HG02588 (cell line): Measurements from ENCODE around the gene TMPRSS11B.
A peak's percentile ranks its signal among the peaks of the same experiment; 100 is the strongest.
"Not testable (repeated sequence)": the region's sequence is repeated elsewhere in the genome, so short reads cannot be mapped to it uniquely, and the experiment has no call there.

Experiments
- ATAC-seq: cut with Tn5 transposase; IDR thresholded peaks from one replicate; pipeline ENCODE4 v1.9.1; 2021; ENCODE audit warnings: mild to moderate bottlenecking, moderate library complexity; ENCODE audit not compliant: unreplicated experiment

The TMPRSS11B gene, protein sequence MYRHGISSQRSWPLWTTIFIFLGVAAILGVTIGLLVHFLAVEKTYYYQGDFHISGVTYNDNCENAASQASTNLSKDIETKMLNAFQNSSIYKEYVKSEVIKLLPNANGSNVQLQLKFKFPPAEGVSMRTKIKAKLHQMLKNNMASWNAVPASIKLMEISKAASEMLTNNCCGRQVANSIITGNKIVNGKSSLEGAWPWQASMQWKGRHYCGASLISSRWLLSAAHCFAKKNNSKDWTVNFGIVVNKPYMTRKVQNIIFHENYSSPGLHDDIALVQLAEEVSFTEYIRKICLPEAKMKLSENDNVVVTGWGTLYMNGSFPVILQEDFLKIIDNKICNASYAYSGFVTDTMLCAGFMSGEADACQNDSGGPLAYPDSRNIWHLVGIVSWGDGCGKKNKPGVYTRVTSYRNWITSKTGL

DNA sequence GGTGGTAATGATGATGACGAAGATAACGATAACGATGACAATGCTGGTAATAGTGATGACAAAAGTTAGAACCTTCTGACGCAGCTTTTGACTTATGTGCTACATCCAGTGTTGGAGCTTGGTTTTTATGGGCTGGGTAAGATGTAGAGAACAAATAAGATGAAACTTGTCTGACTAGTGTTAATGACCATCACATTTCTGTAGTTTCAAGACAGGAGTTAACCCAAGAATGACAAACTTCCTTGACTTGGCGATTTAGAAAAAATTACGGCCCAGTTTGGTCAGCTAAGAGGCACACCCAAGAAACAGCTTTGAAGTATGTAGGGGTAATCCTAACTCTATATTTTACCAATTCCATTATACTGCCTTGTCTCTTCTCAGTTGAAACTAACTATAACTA, at the start of gene TMPRSS11B:
TMPRSS11B (minus strand) TSS at position 101 of the 400 bp plus-strand sequence. CDS start 136 bp downstream, outside the sequence.
- no peak for ATAC-seq

GRCh38 chr4:68291256-68291655, 45.8 kb upstream of the TMPRSS11B start:
- ATAC-seq = no peak

GRCh38 chr4:68288393-68288740, 42.9 kb upstream of the TMPRSS11B start:
- ATAC-seq = no peak

GRCh38 chr4:68287704-68288392, 42.4 kb upstream of the TMPRSS11B start:
- ATAC-seq = no peak

DNA sequence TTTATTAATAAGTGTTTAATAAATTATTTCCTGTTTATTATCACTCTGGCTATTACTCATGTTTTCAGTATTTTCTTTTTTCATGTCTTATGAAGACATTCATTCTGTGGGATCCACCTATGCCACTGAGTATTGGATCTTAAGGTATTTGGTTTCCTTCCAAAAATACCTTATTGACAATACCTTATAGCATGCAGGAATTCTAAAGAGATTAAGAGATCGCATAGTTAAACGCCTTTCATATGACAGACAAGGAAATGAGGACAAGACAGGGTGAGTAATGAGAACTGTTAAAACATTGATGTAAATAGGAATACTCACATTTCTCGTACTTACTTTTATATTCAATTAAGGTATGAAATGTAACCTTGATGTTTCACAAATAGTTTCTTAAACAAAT, 38.2 kb upstream of the TMPRSS11B start:
- ATAC-seq = no peak

DNA sequence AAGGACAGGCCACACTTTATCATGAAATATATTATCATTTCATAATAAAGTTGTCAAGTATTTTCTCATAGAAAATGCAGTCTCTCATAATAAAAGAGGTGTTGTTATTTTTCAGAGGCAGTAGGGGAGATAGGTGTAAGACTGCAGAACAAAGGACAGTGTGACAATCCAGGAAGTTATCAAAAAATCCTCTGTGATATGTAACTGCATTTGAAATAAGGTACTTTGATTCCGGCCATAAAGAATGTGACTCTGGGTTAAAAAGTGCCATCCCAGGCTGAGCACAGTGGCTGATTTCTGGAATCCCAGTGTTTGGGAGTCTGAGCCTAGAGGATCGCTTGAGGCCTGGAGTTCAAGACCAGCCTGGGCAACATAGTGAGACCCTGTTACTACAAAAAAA, 37.6 kb upstream of the TMPRSS11B start:
- ATAC-seq = no peak

- not testable (repeated sequence) for ATAC-seq
These were observed 36.6 kb upstream of the TMPRSS11B start for GRCh38 chr4:68281796-68282740.

- ATAC-seq = no peak
These were observed 32.5 kb upstream of the TMPRSS11B start for GRCh38 chr4:68278029-68278428.

DNA sequence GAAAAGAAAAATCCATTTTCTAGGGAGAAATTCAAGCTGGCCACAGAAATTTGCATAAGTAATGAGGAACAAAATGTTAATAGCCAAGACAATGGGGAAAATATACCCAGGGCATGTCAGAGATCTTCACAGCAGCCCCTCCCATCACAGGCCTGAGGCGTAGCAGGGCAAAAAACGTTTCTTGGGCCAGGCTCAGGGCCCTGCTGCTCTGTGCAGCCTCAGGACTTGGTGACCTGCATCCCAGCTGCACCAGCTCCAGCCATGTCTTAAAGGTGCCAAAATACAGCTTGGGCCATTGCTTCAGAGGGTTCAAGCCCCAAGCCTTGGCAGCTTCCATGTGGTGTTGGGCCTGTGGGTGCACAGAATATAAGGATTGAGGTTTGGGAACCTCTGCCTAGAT, 32.1 kb upstream of the TMPRSS11B start:
- ATAC-seq = no peak

- peak; percentile 64 for ATAC-seq
These were observed 27.4 kb upstream of the TMPRSS11B start for GRCh38 chr4:68272860-68273259.

DNA sequence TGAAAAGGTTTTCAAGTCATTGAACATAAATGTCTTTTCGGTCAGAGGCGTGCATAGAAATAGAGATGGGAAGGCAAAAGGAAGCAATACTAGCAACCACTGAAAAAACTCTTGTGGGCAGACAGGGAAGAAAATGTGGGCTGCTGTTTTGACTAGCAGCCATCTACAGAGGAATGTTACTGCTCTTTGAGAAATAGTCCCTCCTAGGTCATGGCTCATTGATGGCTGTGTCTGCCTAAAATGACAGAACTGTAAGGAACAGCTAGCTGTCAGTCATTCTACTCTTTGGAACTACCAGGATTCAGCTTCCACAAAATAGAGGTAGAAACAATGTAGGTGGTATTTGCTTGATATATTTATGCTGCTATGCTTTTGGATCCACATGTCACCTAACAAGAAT, 26.9 kb upstream of the TMPRSS11B start:
- ATAC-seq = peak; percentile 68

DNA sequence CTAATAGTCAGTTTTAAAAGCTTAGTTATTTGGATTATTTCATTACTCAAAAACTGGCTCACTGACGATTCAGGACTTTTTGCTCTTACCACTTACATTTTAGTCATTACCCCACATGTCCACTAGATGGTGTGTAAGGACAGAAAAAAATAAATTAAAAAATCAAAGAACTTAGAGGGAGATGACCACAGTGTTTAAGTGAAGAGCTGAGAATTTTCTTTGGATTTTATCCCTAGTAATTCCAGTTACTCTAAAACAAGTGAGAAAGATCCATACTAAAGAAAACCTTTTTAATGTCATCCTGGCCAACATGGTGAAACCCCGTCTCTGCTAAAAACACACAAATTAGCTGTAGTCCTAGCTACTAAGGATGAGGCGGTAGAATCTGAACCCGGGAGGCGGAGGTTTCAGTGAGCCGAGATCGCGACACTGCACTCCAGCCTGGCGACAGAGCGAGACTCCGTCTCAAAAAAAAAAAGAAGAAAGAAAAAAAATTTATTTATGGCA, 26.4 kb upstream of the TMPRSS11B start:
- ATAC-seq = peak; percentile 49

GRCh38 chr4:68267433-68267944, 22.0 kb upstream of the TMPRSS11B start:
- no peak for ATAC-seq

GRCh38 chr4:68264875-68265565, 19.5 kb upstream of the TMPRSS11B start:
- ATAC-seq = no peak

DNA sequence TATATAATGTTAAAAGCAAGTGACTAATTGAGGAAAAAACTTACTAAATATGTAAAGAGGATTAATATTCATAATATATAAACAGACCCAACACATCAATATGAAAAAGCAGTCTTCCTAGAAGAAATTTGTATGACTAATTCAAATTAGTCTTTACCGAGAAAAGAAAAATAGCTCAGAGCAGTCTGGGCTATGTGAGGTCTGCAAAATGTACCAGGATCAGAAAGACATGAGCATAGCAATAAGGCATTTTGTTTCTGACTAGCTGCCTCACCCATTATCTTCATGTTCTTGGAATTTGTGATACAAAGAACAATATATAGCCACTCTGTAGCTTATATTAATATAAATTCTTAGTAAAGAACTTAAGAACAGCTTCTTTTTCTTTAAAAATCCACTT, 13.7 kb upstream of the TMPRSS11B start:
- ATAC-seq = no peak

DNA sequence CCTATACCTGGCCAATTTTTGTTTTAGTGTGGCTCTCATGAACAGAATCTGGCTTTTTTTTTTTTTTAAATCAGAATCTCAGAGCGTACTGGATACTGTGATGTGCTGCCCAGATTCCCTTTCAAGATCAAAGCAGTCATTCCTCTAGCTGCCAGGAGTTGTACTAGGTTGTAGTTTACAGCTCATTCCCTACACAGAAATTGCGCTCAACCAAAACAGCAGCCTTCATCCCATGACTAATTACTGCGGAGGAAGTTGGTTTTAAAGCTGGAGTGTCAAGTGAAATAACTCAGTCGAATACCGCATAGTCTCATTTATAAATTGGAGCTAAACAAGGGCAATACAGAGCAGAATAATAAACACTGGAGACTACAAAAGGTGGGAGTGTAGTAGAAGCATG, 12.2 kb upstream of the TMPRSS11B start:
- no peak for ATAC-seq

GRCh38 chr4:68256284-68256683, 10.8 kb upstream of the TMPRSS11B start:
- ATAC-seq = no peak

DNA sequence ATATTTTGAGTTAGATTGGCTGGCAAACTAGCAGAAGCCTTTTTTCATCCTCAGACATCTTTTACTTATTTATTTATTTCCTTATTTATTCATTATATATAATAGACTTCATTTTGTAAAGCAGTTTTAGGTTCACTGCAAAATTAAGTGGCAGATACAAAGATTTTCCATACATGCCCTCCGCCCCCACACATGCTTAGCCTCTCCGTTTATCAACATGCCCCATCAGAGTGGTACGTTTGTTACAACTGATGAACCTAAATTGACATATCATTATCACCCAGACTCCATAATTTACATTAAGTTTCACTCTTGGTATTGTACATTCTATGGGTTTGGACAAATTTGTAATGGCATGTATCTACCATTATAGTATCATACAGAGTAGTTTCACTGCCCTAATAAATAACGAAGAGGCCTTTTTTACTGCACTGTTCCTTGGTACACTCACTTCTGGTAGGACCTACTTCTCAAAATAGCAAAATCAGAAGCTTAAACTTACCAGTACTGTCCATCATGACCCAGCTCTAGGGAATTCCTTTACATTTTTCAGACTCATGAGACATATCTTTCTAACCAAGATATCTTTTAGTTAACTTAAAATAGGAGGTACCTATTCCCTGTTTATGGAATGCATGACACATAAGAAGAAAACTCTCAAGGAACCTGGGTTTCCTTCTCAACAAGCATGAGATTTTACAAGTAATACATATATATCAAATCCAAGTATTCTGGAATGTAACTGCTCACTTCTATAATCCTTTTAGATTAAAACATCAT, 4.8 kb upstream of the TMPRSS11B start:
- ATAC-seq = no peak

DNA sequence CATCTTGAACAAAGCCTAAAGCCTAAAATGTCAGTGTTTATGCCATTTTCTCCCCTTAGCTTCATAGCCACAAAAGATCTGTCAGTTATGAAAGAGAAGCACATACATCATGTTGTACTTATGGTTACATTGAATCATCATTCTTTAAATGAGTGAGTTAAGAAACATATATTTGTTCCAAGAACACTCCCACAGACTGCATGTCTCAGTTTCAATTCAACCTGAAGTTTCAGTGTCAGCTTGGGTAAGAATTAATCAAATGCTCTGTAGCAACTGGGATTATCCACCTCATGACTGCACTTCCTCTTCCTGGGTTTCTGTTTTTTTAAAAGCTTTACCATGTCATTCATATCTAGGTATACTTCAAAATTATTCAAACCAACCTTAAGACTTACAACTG, 3.9 kb upstream of the TMPRSS11B start:
- ATAC-seq = peak; percentile 88
